HepG2 (cell line): ENCODE results near the gene ZMYND8. TPM values are rescaled to one million over a fixed set of nuclear protein-coding genes. Genes with fewer than 3 reads are reported as not detected.

Experiments
- DDIT3 ChIP-seq: sonication (generic); formaldehyde crosslinking; IDR thresholded peaks from 2 replicates; pipeline ENCODE4 v1.4.0; 2020; ENCODE audit warnings: mild to moderate bottlenecking, missing genetic modification reagents
- ELF4 ChIP-seq: sonication (generic); formaldehyde crosslinking; IDR thresholded peaks from 2 replicates; pipeline ENCODE4 v1.5.0; 2020; ENCODE audit warnings: missing genetic modification reagents, mild to moderate bottlenecking, moderate library complexity, borderline replicate concordance
- HDAC6 ChIP-seq: fragments of 200-600 bp; sonication (generic); IDR thresholded peaks from 2 replicates; pipeline ENCODE4 v1.7.0; 2017; ENCODE audit warnings: mild to moderate bottlenecking, antibody characterized with exemption, low read length, low read depth
- KLF15 ChIP-seq: sonication (generic); formaldehyde crosslinking; IDR thresholded peaks from 2 replicates; pipeline ENCODE4 v1.8.1; 2023; ENCODE audit warnings: borderline replicate concordance, mild to moderate bottlenecking, inconsistent platforms, missing genetic modification reagents, mixed read lengths
- MTF1 ChIP-seq: sonication (generic); formaldehyde crosslinking; IDR thresholded peaks from 2 replicates; pipeline ENCODE4 v1.5.0; 2020; ENCODE audit warnings: missing genetic modification reagents
- NFIB ChIP-seq: sonication (generic); formaldehyde crosslinking; IDR thresholded peaks from 2 replicates; pipeline ENCODE4 v1.9.0; 2021; ENCODE audit warnings: missing genetic modification reagents, mild to moderate bottlenecking, borderline replicate concordance
- PAWR ChIP-seq: sonication (generic); formaldehyde crosslinking; IDR thresholded peaks from 2 replicates; pipeline ENCODE4 v1.4.0; 2020; ENCODE audit warnings: missing genetic modification reagents, mild to moderate bottlenecking, borderline replicate concordance
- PHF8 ChIP-seq: sonication (generic); formaldehyde crosslinking; IDR thresholded peaks from 2 replicates; pipeline ENCODE4 v1.5.0; 2020; ENCODE audit warnings: missing genetic modification reagents
- REST ChIP-seq, 2 experiments: IDR thresholded peaks; 2 replicates each; pipeline ENCODE4 v1.6.1; 2011 to 2012; ENCODE audit warnings: low read length in 2 of 2, borderline replicate concordance in 1 of 2, low read depth in 1 of 2, mild to moderate bottlenecking in 1 of 2, moderate library complexity in 1 of 2
- RXRB ChIP-seq: IDR thresholded peaks from 2 replicates; pipeline ENCODE4 v1.6.1; 2016; ENCODE audit warnings: borderline replicate concordance, missing genetic modification reagents, missing compliant biosample characterization
- SOX6 ChIP-seq, 2 experiments: fragments of 450-650 bp in 1 of 2; sonication (generic) in 1 of 2; formaldehyde crosslinking in 1 of 2; IDR thresholded peaks; 2 replicates each; pipeline versions ENCODE4 v1.4.0 to v1.6.1; 2017 to 2020; ENCODE audit warnings: antibody characterized with exemption in 1 of 2, mild to moderate bottlenecking in 1 of 2, missing genetic modification reagents in 1 of 2
- ZNF317 ChIP-seq: sonication (generic); formaldehyde crosslinking; IDR thresholded peaks from 2 replicates; pipeline ENCODE4 v1.5.0; 2020; ENCODE audit warnings: mild to moderate bottlenecking, missing genetic modification reagents
- ZNF33A ChIP-seq: sonication (generic); formaldehyde crosslinking; IDR thresholded peaks from 2 replicates; pipeline ENCODE4 v1.5.1; 2020; ENCODE audit warnings: missing genetic modification reagents, mild to moderate bottlenecking, moderate library complexity, borderline replicate concordance
- ZNF547 ChIP-seq: sonication (generic); formaldehyde crosslinking; IDR thresholded peaks from 2 replicates; pipeline ENCODE4 v1.5.1; 2020; ENCODE audit warnings: mild to moderate bottlenecking, missing genetic modification reagents
- ZNF703 ChIP-seq: sonication (generic); formaldehyde crosslinking; IDR thresholded peaks from 2 replicates; pipeline ENCODE4 v1.5.1; 2020; ENCODE audit warnings: missing genetic modification reagents, mild to moderate bottlenecking, moderate library complexity, borderline replicate concordance
- ZNF775 ChIP-seq: sonication (generic); formaldehyde crosslinking; IDR thresholded peaks from 2 replicates; pipeline ENCODE4 v1.4.0; 2020; ENCODE audit warnings: missing genetic modification reagents, mild to moderate bottlenecking, moderate library complexity, borderline replicate concordance
- polyA plus RNA-seq, 8 experiments: library from polyadenylated mRNA; depleted of rRNA in 3 of 8; stranded (reverse) in 7 of 8; unstranded in 1 of 8; fragments of >200 nt; fragmentation: Illumina TruSeq in 4 of 8; extraction: Trizol in 4 of 8; gene quantifications; 2 replicates each; pipeline versions ENCODE4 v1.2.1 to v1.2.3, GENCODE V29; 2011 to 2016; ENCODE audit warnings: low read depth in 4 of 8, missing spikeins in 1 of 8, mixed read lengths in 1 of 8; ENCODE audit not compliant: insufficient read depth in 1 of 8
- total RNA-seq, 5 experiments: library from RNA; depleted of rRNA; stranded (reverse); fragments of >200 nt; fragmentation: Illumina TruSeq; extraction: Trizol; gene quantifications; 2 replicates each; pipeline ENCODE4 v1.2.3, GENCODE V29; 2016; ENCODE audit warnings: low read depth in 1 of 5
- TF ChIP-seq, protein P1 (sequence below): sonication (generic); formaldehyde crosslinking; IDR thresholded peaks from 2 replicates; pipeline ENCODE4 v1.5.1; 2020; ENCODE audit warnings: missing genetic modification reagents, mild to moderate bottlenecking, borderline replicate concordance
- TF ChIP-seq, protein P2 (sequence below): sonication (generic); formaldehyde crosslinking; IDR thresholded peaks from 2 replicates; pipeline ENCODE4 v1.5.0; 2020; ENCODE audit warnings: missing genetic modification reagents
- TF ChIP-seq, protein P3 (sequence below): sonication (generic); formaldehyde crosslinking; IDR thresholded peaks from 2 replicates; pipeline ENCODE4 v1.5.0; 2020; ENCODE audit warnings: missing genetic modification reagents

Gene ZMYND8
- total and polyA plus RNA-seq, 2 of the 13 experiments (the other 11 are each of a cell fraction or from before 2014, with no cell fraction given), result 53.9 to 84.7 TPM

- TF ChIP-seq REST (IDR thresholded peaks at IDR 0.05; ENCODE audit: borderline replicate concordance in 1 of 2, low read depth in 1 of 2, low read length in 2 of 2) (no peak), RXRB (CRISPR knock-in tag) (no peak), PAWR (no peak), DDIT3 (no peak), ZNF547 (no peak; the same call in 1 of the 2 replicates), ZNF775 (CRISPR knock-in tag) (no peak), ZNF317 (CRISPR knock-in tag) (peak; percentile 17; the same call in 1 of the 2 replicates), MTF1 (CRISPR knock-in tag) (no peak), ZNF703 (CRISPR knock-in tag) (no peak), HDAC6 (no peak), ELF4 (CRISPR knock-in tag) (no peak; the same call in 1 of the 2 replicates), SOX6 (IDR thresholded peaks at IDR 0.05) (no peak), SOX6 (CRISPR knock-in tag; IDR thresholded peaks at IDR 0.05) (peak; percentile 29; the same call in 1 of the 2 replicates), PHF8 (CRISPR knock-in tag) (peak; percentile 30; the same call in 1 of the 2 replicates), NFIB (no peak), ZNF33A (0 out of 2 replicates have a peak, but pooled peaks have one; percentile 13), KLF15 (CRISPR knock-in tag) (no peak)
- TF ChIP-seq, protein P1, sequence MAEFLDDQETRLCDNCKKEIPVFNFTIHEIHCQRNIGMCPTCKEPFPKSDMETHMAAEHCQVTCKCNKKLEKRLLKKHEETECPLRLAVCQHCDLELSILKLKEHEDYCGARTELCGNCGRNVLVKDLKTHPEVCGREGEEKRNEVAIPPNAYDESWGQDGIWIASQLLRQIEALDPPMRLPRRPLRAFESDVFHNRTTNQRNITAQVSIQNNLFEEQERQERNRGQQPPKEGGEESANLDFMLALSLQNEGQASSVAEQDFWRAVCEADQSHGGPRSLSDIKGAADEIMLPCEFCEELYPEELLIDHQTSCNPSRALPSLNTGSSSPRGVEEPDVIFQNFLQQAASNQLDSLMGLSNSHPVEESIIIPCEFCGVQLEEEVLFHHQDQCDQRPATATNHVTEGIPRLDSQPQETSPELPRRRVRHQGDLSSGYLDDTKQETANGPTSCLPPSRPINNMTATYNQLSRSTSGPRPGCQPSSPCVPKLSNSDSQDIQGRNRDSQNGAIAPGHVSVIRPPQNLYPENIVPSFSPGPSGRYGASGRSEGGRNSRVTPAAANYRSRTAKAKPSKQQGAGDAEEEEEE (CRISPR knock-in tag), result no peak
- TF ChIP-seq, protein P2, sequence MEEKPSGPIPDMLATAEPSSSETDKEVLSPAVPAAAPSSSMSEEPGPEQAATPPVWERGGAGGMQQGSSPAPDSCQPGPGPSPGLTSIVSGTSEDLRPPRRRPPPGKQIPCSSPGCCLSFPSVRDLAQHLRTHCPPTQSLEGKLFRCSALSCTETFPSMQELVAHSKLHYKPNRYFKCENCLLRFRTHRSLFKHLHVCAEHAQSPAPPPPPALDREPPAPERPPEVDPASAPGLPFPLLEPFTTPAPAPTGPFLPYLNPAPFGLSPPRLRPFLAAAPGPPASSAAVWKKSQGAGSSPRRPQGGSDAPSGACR (CRISPR knock-in tag), result no peak
- TF ChIP-seq, protein P3, sequence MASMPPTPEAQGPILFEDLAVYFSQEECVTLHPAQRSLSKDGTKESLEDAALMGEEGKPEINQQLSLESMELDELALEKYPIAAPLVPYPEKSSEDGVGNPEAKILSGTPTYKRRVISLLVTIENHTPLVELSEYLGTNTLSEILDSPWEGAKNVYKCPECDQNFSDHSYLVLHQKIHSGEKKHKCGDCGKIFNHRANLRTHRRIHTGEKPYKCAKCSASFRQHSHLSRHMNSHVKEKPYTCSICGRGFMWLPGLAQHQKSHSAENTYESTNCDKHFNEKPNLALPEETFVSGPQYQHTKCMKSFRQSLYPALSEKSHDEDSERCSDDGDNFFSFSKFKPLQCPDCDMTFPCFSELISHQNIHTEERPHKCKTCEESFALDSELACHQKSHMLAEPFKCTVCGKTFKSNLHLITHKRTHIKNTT, result no peak
Observed at GRCh38 chr20:47318586-47319516, 37.6 kb downstream of the ZMYND8 start (continued).
